HG03039 (cell line): ENCODE results near the gene ZFTA.
"Not testable (repeated sequence)": the region's sequence is repeated elsewhere in the genome, so short reads cannot be mapped to it uniquely, and the experiment has no call there.

Experiments
- ATAC-seq: cut with Tn5 transposase; IDR thresholded peaks from one replicate; pipeline ENCODE4 v1.9.1; 2021; ENCODE audit warnings: mild to moderate bottlenecking, moderate library complexity; ENCODE audit not compliant: unreplicated experiment

Gene ZFTA

DNA sequence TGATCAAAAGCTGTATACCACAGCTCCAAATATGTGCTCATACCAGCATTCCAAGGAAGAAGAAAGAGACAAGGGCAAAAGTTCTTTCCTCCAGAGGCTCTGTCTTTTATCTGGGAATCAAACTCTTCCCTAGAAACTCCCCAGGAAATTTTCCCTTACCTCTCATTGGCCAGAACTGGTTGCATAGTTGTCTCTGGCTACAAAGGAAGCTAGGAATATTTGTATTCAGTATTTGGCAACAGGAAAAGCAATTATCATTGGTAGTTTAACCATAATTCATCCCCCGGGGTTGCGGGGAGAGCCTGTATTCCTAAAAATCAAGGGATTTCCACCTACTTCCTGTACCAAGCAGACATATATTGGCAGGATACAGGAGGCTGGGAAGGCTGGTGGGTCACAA lies 10.5 kb upstream of the ZFTA start:
- no peak for ATAC-seq

DNA sequence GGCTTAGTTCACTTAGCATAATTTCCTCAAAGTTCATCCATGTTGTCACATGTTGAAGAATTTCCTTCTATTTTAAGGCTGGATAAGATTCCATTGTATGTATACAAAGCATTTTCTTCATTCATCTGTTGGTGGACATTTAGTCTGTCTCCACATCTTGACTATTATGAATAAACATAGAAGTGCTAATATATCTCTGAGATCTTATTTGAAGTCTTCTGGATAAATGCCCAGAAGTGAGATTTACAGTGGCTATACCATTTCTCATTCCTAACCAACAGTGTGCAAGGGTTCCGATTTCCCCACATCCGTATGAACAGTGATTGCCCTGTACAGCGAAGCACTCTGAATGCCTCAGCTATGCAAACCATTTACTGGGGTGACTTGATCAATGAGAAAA lies 6.6 kb upstream of the ZFTA start:
- no peak for ATAC-seq

DNA sequence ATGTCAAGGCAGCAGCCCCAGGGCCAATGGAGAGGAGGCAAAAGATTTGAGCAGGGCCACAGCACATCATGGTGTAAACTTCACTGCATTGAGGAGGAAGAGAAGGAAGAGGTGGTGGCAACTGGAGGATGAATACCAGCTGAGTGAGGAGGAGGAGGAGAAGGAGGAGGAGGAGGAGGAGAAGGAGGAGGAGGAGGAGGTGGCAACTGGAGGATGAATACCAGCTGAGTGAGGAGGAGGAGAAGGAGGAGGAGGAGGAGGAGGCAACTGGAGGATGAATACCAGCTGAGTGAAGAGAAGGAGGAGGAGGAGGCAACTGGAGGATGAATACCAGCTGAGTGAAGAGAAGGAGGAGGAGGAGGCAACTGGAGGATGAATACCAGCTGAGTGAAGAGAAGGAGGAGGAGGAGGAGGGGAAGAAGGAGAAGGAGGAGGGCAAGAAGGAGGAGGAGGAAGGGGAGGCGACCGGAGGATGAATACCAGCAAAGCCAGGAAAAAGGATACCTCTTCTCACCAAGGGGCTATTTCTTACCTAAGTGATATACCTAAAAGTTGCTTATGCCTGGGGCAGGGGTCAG lies 3.3 kb upstream of the ZFTA start:
- ATAC-seq: not testable (repeated sequence)

DNA sequence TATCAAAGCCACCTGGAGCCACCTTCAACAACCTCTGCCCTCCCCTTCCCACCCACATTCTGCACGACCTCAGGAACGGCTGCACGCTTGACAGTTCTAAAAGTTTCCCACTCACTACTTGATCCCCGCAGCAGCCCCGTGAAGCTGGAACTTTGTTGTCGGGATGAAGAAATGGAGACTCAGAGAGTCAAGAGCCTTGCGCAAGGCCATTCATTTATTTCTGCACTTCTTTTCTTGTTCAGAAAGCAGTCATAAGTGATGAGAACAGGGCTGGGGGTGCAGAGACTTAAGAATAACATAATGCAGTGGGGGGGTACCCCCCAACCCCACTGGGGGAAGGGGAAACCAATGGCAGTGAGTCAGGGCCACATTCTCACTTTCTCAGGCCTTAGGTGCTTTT lies 2.2 kb upstream of the ZFTA start:
- no peak for ATAC-seq

DNA sequence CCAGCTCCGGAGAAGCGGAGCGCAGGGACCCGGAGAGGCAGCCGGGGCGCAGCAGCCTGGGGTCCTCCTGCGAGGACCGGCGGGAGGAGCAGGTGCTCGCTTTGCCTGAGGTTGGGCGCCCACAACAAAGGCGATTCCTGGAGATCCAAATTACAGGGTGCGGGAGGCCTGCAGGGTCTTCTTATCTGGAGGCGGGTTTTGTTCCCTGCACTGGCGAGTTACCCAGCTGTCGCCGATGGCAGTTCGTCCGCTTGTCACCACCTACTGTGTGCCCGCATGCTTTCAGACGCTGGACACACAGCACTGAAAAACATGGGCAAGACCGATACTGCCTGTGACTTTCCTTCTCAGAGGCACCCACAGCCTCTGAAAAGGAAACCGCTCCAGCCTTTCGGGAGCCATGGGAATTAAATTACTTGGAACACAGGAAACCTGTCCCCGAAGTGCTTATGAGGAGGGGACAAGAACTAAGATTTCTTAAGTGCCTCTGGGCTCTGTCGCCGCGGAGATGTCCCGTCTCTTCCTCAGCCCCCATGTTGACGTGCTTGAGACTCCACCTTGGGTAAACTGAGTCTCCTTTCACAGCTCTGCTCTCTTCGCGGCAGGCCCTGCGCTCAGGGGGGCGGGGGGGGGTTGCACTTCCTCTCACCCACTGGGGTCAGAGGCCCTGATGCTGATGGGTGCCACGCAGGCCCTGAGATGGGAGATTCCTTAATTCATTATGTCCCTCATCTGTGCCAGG lies 1.3 kb upstream of the ZFTA start:
- ATAC-seq: no peak

DNA sequence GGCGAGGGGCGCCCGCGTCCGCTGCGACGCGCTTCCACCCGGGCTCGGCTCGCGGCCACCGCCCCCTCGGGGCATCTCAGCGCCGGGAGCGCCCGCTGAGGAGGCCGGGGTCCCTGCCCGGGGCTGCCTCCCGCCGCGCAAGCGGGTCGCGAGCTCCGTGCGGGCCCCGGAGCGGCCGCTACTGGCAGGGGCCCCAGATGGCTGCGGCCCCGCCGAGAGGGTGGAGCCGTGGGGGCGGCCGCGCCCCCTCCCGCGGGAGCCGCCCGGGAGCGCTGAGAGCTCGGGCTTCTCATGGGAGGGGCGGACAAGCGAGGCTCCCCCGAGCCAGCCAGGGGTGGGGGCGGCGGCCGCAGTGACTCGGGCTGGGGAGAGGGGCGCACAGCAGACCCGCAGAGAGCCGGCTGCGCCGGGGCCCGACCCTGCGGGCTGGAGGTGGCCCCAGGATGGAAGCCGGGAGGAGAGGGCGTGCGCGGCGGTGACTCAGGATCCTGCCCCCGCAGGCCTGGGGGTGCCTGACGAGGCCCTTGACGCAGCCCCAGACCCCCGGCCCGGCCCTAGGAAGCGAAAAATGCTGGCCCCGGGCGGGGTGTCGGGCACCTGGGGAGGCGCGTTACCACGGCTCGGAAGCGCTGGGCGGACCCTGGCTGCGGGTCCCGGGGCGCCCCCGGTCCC lies 603 bp upstream of the ZFTA start:
- ATAC-seq: peak; percentile 23

DNA sequence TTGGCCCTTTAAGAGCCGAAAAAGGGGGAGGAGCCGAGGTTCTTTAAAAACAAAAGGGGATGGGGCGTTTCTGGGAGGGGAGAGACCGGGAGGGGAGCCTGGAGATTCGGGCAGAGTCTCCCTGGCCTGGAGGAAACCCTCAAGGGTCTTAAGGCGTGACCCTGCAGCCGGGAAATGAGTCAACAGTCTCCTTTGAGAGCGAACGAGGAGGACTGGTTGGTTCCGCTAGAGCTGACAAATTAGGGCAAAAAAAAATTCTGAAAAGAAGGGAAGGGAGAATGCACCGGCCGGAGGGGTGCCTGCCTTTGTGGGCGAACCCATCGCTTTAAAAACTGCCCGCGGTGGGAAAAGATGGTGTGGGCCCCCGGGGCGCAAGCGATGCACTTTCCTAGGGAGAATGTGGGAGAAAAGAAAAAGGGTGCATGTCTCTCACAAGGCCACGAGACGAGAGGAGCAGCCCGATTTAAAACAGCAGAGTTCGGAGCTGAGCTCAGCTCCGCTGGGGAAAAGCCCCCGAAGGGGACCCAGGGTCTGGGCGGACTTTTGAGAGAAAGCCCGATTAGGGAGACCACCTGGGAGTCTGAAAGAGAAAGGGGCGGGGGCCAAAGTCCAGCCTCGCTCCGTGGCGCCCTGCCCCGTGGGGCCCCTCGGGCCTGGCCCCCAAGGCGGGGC lies 874 bp downstream of the ZFTA start:
- ATAC-seq: no peak

DNA sequence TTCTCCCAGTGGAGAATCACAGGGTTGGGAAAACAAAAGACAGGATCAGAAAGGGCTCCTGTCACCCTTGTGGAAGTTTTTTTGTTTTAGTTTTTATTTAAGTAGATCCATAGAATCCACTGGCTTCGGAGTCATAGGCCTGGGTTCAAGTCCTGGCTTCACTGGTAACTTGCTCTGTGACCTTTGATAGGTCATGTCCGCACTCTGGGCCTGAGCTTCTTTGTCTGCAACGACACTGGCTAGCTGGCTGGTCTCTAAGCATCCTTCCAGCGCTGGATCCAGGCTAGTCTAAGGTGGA lies 1.4 kb downstream of the ZFTA start:
- no peak for ATAC-seq

DNA sequence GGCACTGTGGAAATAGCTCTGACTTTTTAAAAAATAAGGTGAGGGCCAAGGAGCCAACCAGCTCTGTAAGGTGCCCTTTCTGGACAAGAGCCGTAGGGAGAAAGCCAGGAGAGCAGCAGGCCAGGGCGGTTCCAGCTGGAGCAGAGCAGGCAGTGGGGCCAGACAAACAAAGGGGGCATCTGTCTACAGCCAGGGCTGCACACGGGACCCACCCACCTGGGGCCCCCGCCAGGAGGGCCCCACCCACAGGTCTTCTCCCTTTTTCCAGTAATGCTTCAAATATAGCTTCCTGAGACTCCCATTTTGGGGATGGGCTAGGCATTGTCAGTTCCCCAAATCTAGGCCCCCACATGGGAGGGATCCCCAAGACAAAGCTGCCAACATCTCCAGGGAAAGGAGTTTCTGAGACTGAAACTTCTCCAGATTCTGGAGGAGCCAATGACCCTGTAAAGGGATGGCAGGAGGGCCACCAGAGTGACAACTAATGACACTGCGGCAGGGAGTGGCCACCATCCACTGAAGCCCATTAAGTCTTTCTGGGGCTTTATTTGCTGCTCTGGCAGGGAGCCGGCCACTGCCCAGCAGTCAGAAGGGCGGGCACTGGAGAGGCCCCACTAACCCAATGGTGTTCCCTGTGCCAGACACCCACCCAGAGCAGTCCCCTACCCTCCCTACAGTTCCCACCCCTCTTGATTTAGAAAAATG lies 1.9 kb downstream of the ZFTA start:
- ATAC-seq: no peak

DNA sequence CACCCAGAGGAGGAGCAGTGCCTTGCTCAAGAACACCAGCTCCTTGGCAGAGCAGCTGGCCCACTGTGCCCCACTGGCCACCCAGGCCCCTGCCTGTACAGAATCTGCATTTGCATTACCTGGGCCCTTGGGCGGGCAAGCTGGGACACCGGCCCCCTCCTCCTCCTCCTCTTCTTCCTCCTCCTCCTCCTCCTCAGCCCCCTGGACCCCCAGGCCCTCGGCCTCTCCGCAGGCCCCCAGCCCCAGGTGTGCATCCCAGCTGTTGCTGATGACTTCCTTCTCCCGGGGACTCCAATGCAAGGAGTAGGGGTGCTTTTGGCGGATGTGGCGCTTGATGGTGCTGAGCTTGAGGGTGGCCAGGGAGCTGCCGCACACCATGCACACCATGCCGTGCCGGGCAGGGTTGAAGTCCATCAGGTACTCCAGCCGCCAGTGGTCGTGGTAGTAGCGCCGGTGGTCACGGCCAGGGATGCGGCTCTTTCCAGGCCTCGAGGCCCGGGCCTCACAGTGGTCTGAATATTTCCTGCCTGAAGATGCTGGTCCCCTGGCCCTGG lies 2.8 kb downstream of the ZFTA start:
- no peak for ATAC-seq

DNA sequence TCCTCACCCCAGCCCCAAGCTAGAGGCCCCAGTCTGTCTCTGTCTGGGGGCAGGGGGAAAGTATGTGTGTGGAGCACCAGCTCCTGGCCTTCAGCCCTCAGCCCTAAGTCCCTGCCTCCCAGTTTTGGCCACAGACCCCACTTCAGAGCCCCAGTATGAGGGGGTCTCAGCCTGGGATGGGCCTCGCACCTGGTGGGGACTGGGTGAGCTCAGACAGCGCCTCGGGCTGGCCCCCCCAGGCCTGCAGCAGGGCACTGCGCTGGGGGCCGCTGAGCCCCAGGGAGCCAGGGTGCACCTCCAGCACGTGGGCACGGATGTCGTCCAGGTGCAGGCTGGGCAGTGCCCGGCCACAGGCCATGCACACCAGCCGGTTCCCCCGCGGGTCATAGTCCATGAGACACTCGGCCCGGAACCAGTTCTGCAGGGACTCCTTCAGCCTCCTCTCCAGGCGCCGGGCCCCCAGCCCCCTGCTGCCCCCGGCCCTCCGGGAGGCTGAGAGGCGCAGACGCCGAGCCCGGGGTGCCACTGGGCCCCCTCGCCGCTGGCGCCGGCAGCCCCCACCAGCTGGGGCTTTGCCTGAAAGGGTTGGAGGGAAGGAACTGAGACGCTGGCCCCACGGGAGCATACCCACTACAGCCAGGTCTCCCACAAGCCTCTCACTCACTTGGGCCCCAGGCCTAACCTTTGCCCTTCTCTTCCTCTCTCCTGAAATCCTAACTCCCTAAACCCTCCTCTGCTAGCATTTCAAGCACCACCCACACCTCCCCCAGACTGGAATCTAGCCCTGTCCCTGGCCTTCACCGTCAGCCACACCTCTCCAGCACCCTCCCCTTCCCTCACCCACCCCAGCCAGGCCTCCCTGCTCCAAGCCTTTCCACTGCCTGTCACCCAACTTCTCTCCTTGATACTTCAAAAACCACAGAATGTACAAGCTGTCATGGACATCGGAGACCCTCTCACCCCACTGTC lies 3.6 kb downstream of the ZFTA start:
- no peak for ATAC-seq

DNA sequence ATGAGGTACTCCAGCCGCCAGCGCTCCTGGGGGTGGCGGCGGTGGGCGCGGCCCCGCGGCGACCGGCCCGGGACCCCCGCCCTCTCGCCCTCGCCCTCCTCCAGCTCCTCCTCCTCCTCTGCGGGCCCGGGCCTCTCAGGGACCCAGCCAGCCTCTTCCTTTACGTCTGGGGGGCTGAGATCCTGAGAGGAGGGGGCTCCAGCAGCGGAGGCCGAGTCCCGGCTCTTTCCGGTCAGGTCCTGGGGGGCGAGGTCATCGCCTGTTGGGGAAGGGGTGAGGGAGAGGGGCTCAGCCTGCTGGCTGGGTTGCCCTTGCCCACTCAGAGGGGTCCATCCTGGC lies 4.3 kb downstream of the ZFTA start:
- no peak for ATAC-seq

DNA sequence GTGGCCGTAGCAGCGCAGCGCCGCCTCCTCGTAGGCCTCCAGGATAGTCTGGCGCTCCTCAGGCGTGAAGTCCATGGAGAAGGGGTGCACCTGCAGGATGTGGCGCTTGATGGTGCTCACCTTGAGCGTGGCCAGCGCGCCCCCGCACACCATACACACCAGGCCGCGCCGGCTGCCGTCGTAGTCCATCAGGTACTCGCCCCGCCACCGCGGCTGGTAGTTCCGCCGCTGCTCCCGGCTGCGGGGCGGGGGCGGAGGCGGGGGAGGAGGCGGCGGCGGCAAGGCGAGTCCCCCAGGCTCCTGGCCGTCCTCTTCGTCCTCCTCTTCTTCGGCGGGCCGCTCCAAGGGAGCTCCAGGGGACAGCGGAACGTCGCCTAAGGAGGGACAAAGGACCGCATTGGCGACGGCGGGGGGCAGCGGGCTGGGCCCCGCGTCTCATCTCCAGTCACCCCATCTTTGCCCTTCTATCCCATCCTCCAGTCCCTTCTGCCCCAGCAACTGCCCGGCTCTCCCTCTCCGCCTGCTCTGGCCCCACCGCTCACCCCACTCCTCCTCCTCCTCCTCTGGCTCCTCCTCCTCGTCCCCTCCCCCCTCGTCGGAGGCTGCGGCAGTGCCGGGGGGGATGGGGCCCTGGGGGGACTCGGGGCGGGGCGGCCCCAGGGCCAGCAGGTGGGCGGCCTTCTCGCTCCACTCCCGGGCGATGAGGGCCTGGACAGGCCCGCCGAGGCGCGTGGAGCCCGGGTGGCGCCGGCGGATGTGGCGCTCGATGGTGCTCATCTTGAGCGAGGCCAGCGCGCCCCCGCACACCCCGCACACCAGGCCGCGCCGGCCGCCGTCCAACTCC lies 4.9 kb downstream of the ZFTA start:
- no peak for ATAC-seq

DNA sequence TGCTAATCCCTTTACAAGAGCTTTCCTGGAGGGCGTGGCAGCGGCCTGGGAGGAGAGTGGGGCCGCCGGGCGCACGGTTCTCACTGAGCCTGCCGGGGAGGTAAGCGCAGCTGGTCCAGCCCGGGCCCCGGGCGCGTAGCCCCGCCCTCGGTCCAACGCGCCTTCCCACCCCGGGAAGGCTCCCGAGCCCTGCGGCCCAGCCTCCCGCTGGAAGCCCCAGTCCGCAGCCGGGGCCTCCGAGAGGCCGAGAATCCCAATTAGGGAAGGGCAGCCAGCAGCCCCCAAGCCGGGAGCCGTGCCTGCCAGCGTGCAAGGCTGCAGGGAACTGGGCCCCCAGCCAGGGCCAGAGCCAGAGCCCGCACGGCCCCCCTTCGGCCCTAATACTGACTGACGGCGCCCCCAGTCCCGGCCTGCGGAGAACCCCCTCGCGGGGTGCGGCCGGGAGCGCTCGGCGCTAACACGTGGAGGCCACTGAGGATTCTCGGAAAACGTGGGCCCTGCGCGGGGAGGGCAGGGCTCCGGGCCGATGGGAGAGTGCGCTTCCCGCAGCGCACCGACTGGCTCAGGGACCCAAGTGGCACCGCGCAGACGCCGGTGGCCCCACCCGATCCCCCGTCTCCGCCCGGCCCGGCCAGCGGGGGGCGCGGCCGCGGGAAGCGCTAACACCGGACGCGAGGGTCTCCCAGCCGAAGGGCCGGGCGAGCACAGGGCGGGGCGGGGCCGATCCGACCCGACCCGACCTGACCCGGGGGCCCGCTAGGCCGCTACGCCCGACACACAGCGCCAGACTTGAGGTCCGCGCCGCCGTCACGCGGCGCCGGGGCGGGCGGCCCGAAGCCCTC lies 5.7 kb downstream of the ZFTA start:
- no peak for ATAC-seq

DNA sequence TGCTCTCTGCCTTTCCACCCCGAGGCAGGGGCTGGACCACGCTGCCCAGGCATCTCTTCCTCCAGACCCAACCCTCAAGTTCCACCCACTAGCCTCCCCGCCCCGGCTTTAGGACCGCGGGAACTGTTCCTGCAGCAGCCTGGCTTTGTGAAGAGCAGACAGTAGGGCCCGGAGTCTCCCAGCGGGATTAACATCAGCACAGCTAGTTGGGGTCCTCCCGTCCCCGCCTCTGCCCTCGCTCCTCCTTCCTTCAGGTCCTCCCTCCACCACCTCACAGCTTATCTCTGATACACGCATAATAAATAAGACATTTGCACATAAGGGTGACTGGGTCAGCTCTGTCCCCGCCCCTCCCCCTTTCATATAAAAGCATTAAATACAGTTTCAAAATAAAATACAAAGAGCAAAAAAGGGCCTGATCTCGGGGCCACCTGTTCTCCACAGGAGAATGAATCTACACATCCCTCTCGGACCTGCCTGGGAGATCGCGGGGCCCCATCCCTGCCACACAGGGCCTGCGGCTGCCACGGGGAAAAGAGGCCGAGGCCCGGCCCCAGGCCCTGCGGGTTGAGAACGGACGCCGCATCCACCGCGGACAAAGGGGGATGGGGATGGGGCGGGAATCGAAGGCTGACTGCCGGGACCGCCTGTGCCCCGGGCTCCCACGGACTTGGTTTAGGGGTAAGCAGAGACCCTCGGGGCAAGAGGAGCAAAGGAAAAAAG lies 6.5 kb downstream of the ZFTA start:
- ATAC-seq: no peak

DNA sequence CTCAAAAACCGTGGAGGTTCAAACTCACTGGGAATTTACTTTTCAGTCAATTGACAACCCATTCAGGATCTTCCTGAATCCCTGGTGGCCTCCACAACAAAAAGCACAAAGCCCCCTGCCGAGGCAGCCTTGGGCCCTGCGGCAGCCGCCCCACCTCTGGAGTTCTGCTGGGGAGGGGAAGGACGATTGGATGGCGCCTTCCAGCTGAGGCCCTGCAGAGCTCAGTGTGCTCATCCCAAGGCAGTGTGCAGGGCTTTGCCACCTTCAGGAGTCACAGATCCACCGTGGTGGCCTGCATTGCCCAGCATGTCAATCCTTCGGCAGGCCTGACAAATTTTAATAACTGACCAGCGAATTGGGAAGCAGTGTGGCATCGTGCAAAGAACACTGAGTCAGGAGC lies 7.4 kb downstream of the ZFTA start:
- no peak for ATAC-seq

DNA sequence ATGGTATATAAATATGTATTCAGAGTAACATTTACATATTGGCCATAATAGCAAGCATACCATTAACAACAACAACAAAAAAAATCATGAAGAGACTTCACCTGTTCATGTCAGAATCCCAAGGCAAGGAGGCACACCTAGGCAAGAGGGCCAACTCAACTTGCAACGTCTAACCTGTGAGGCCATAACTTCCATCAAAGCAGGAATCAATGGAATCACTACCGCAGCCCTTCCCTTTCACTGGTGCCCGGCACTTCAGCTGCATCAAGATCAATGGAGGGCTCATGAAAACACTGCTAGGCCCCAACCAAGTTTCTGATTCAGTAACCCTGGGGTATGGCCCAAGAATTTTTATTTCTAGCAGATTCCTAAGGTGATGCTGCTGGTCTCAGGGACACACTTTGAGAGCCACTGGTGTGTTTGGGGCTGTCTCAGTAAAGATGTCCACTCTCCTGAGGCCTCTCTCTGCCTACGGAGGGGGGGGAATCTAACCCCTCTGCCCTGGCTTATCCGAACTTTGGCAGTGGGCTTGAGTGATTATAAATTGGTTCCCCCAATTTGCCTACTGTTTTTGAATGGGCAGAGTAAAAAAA lies 8.0 kb downstream of the ZFTA start:
- ATAC-seq: no peak
